ENCODE measurements around the gene NUDT8. TPM values are rescaled to one million over a fixed set of nuclear protein-coding genes. Genes with fewer than 3 reads are reported as not detected.

Gene NUDT8
- total and polyA plus RNA-seq, 9 of the 15 experiments (the other 6 are each of a cell fraction or from before 2014, with no cell fraction given), result 0.23 to 27.8 (median 5.0) TPM

GRCh38 chr11:67640758-67641337, 11.1 kb upstream of the NUDT8 start:
- peaks cover 0 to 19% of the 10 kb centered on the region in 2 experiments; a peak in 2 of 5 replicates for H3K27me3 ChIP-seq (ENCODE audit: control insufficient read depth in 2 of 2, insufficient read depth in 2 of 2, low read length in 2 of 2)
- H3K79me2 ChIP-seq (ENCODE audit: control insufficient read depth, insufficient read depth, low read length), result no peaks in the 10 kb centered on the region
- no peak for DNase-seq (ENCODE audit: extremely low read depth in 1 of 4, low spot score in 3 of 4)
- intact Hi-C loops (cut with micrococcal nuclease) (loop anchor here (5.0 to 10.0 kb wide), 2 partner anchors 64 to 164 kb away; no protein-coding TSS in a partner anchor), in situ Hi-C loops (cut with MboI) (no loop called here)
- TF ChIP-seq HOXB6 (CRISPR knock-in tag; IDR thresholded peaks at IDR 0.05; ENCODE audit: borderline replicate concordance) (no peak), CTCFL (IDR thresholded peaks at IDR 0.05; ENCODE audit: borderline replicate concordance, insufficient read depth, low read depth, low read length, poor library complexity, severe bottlenecking) (no peak), KAT7 (CRISPR knock-in tag; IDR thresholded peaks at IDR 0.05; ENCODE audit: borderline replicate concordance) (no peak), HMGXB4 (CRISPR knock-in tag; IDR thresholded peaks at IDR 0.05) (no peak), ZKSCAN1 (IDR thresholded peaks at IDR 0.05; ENCODE audit: low read depth, low read length) (no peak), TCF7L2 (IDR thresholded peaks at IDR 0.05; ENCODE audit: low read depth, low read length) (no peak), HSF4 (CRISPR knock-in tag; IDR thresholded peaks at IDR 0.05; ENCODE audit: borderline replicate concordance) (no peak), SMAD3 (CRISPR knock-in tag; conservative IDR thresholded peaks at IDR 0.05) (no peak), TEAD1 (CRISPR knock-in tag; IDR thresholded peaks at IDR 0.05) (no peak), TAF7 (tag; IDR thresholded peaks at IDR 0.05) (no peak), STAT5A (IDR thresholded peaks at IDR 0.05; ENCODE audit: borderline replicate concordance, low read length) (no peak), MBD2 (IDR thresholded peaks at IDR 0.05; ENCODE audit: borderline replicate concordance, low read depth) (no peak), MEIS2 (IDR thresholded peaks at IDR 0.05; ENCODE audit: partially characterized antibody) (no peak), CHD4 (IDR thresholded peaks at IDR 0.05; ENCODE audit: insufficient read depth, insufficient replicate concordance, low read depth, low read length, poor library complexity, severe bottlenecking) (no peak)
- TF ChIP-seq, protein P1, sequence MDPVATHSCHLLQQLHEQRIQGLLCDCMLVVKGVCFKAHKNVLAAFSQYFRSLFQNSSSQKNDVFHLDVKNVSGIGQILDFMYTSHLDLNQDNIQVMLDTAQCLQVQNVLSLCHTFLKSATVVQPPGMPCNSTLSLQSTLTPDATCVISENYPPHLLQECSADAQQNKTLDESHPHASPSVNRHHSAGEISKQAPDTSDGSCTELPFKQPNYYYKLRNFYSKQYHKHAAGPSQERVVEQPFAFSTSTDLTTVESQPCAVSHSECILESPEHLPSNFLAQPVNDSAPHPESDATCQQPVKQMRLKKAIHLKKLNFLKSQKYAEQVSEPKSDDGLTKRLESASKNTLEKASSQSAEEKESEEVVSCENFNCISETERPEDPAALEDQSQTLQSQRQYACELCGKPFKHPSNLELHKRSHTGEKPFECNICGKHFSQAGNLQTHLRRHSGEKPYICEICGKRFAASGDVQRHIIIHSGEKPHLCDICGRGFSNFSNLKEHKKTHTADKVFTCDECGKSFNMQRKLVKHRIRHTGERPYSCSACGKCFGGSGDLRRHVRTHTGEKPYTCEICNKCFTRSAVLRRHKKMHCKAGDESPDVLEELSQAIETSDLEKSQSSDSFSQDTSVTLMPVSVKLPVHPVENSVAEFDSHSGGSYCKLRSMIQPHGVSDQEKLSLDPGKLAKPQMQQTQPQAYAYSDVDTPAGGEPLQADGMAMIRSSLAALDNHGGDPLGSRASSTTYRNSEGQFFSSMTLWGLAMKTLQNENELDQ (CRISPR knock-in tag; IDR thresholded peaks at IDR 0.05; ENCODE audit: borderline replicate concordance), result no peak
- H3K27ac ChIP-seq (ENCODE audit: extremely low read depth, low read depth, low read length), result no peak overlapping the region
- FAIRE-seq, result no peak
- H3K36me3 ChIP-seq (ENCODE audit: control insufficient read depth, insufficient read depth, low read length), result no peaks in the 10 kb centered on the region
- no peak overlapping the region for H3K9ac ChIP-seq (ENCODE audit: insufficient read depth in 1 of 2, low read depth in 2 of 2, low read length in 2 of 2)
- H3K4me3 ChIP-seq, result no peak overlapping the region
- H4K20me1 ChIP-seq (replicated peaks; ENCODE audit: control insufficient read depth, insufficient read depth, low read length), result no peaks in the 10 kb centered on the region
- H3K9me3 ChIP-seq (replicated peaks; ENCODE audit: control insufficient read depth, insufficient read depth, low read depth, low read length), result no peaks in the 10 kb centered on the region
- ATAC-seq, result no peak
- no peak overlapping the region for H3K4me2 ChIP-seq (ENCODE audit: insufficient read depth, low read length)
- H3K9me1 ChIP-seq (ENCODE audit: control insufficient read depth, insufficient read depth, low read length), result no peaks in the 10 kb centered on the region
- CTCF ChIA-PET (ENCODE audit: low intra/inter-chr PET ratio), result no interaction called here
- H2AFZ ChIP-seq (ENCODE audit: low read depth, low read length), result no peak overlapping the region
- 4% methylated on average over 12 of the region's 12 CpGs for WGBS (ENCODE audit: insufficient coverage, low coverage, missing lambda C conversion rate)
- peaks cover 0 to 46% of the 10 kb centered on the region in 2 experiments; a peak in 3 of 5 replicates for H3K4me1 ChIP-seq (replicated peaks in 1 of 2; ENCODE audit: control insufficient read depth in 2 of 2, insufficient read depth in 2 of 2, low read length in 2 of 2)
- no TSS peak for BruUV-seq (replicated peaks)
- POLR2A ChIA-PET, result no interaction called here

Data from K562 (cell line).